Choroid plexus epithelial cell (primary cell): Measurements from ENCODE around the gene IL1R1.
A peak's percentile ranks its signal among the peaks of the same experiment; 100 is the strongest.

Experiments used
- DNase-seq: peaks from one replicate; pipeline ENCODE4 v3.0.0-alpha.2; 2010; ENCODE audit warnings: low read depth
- H3K4me3 ChIP-seq: 2 replicates; pipeline ENCODE4 v1.5.1; 2011; ENCODE audit warnings: low read depth, mild to moderate bottlenecking, control low read depth, low read length, moderate library complexity
- TF ChIP-seq, protein P1 (sequence below): conservative IDR thresholded peaks from 2 replicates; pipeline ENCODE4 v1.5.1; 2011; ENCODE audit warnings: low read depth, mild to moderate bottlenecking, control low read depth, inconsistent platforms, low read length, moderate library complexity

IL1R1 gene

DNA sequence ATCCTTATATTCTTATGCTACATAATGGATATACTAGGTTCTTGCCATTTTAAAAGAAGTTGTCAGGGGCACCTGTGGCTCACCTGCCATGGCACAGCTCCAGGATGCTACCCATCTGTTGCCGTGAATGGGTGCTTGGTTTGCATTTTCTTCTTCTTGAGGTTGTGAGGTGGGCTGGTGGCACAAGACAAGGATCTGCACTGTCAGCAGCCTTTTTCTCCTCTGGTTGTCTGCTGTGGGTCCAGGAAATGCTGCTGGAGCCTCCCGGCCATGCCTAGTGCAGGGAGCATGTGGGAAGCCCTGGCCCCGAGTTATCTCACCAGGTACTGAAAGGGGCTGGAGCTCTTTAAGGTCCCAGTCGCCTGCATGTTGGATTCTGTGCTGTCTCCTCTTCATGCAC is 2.6 kb downstream of the IL1R1 start:
- peak overlapping the region; percentile 86 for H3K4me3 ChIP-seq
- TF ChIP-seq, protein P1, sequence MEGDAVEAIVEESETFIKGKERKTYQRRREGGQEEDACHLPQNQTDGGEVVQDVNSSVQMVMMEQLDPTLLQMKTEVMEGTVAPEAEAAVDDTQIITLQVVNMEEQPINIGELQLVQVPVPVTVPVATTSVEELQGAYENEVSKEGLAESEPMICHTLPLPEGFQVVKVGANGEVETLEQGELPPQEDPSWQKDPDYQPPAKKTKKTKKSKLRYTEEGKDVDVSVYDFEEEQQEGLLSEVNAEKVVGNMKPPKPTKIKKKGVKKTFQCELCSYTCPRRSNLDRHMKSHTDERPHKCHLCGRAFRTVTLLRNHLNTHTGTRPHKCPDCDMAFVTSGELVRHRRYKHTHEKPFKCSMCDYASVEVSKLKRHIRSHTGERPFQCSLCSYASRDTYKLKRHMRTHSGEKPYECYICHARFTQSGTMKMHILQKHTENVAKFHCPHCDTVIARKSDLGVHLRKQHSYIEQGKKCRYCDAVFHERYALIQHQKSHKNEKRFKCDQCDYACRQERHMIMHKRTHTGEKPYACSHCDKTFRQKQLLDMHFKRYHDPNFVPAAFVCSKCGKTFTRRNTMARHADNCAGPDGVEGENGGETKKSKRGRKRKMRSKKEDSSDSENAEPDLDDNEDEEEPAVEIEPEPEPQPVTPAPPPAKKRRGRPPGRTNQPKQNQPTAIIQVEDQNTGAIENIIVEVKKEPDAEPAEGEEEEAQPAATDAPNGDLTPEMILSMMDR, result no peak

DNA sequence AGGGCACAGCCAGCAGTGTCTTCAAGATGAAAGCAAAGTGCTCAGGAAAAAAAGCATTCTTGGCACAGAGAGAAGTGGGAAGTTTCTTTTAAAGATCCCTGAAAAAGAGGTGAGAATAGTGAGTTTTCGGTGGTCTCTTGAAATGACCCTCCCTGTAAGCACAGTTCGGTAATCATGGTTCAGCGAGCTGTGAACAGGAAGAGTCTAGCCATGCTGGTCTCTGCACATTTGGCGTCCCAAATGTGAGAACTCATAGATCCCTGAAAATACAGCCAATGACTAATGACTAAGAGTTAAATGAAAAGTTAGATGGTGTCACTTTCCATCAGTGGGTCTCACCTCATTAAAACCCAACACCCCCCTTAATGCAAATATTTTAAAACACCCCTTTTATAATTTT is 3.4 kb downstream of the IL1R1 start:
- TF ChIP-seq, protein P1, result no peak
- H3K4me3 ChIP-seq, result no peak overlapping the region
- DNase-seq, result no peak

More for the DNA sequence above, 2.6 kb downstream of the IL1R1 start:
- no peak for DNase-seq

DNA sequence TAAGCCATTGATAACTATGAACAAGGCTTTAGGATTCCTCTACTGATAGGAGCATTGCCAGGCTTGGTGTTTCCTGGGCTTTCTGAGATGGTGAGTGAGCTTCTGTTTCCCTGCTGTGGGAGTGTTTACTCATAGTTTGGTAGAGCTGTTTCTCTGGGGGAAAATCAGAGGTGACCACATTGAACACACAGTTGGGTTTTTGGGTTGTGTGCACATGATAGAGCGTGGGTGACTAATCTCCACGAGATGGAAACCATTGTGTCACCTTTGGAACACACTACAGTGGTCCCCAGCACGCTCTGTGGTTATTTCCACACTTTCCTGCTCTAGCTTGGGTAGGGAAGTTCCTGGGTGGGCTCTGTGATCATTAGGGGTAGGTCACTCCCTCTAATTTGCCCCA is 5.4 kb downstream of the IL1R1 start:
- TF ChIP-seq, protein P1, result no peak
- H3K4me3 ChIP-seq, result no peak overlapping the region
- DNase-seq, result peak; percentile 79

DNA sequence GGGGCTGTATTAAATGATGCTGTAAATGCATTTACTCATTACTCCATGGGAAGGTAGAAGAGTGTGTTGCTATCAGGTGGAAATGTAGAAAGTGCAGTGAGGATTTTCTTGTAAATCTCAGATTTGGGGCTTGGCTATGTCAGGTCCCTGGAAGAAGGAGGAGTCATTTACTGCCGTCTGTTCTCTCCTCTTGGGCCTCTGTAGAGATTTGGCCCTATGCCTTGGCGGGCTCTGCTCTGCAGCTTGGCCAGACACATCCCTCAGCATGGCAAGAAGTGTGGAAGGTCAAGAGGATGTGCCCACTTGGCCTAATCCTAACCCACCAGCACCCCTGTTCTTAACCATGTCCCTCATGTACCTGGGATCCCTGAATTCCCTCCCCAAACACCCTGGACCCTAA is 6.7 kb downstream of the IL1R1 start:
- no peak for DNase-seq
- TF ChIP-seq, protein P1, result no peak
- no peak overlapping the region for H3K4me3 ChIP-seq

DNA sequence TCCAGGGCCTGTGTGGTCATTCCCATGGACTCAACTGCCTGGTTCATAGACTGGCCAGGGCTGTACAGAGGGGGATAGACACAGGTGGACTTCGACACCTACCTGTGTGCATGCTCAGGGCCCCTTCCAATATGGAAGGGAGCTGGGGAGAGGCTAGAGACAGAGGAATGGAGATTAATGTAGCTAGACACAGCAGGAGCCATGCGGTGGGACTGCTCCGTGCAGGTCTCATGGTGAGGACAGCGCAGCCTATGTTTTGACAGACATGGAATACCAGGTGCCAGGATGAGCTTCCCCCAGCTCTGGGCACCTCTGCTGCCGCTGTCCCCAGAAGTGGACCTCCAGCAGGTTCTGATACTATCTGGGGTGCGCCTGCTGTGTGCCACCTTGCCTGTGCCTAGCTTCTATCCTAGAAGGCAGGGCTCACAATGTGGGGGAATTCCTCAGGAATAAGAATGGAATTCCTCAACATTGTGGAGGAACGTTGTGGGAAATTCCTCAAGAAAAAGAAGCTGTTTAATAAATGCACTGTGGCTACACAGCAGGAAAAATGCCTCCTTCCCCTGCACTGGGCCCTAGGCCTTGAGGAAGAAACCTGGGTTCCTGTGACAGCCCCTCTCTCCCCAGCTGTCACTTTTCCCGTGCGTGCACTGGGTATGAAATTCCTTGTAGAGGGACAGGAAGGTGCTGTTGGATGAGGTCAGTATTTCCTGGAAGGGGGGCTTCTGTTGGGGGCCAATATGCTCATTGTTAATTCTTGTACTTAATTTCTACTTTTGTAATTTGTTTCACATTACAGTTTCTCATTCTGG is 7.3 kb downstream of the IL1R1 start:
- DNase-seq, result no peak
- TF ChIP-seq, protein P1, result no peak
- no peak overlapping the region for H3K4me3 ChIP-seq

DNA sequence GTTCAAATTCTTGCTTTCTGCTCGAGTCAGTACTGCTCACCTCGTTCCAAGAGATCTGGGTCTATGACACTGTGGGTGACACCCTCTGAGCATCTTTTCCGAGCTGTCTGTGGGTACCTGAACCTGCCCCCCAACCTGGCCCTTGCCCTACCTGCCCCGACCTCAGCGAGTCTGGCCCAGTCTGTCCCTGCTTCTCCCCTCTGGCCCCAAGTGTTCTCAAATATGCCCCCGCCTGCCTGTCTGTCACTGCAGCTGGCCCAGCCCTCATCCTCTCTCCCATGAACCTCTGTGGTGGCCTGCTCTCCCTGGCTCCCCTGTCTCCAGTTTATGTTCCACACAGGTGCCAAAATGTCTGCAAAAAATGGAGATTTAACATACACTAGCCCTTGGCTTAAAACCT is 11.8 kb downstream of the IL1R1 start:
- DNase-seq, result no peak
- TF ChIP-seq, protein P1, result no peak
- H3K4me3 ChIP-seq, result no peak overlapping the region
